Heart right ventricle (tissue), 16 donors: ENCODE data around the gene TMEM139. TPM values are rescaled to one million over a fixed set of nuclear protein-coding genes. Genes with fewer than 3 reads are reported as not detected.

Experiments
- ATAC-seq, 8 donors: fragments of 200-7000 bp; cut with Tn5 transposase; one replicate each; pipeline ENCODE4 v1.9.1; 2020; ENCODE audit warnings: mild to moderate bottlenecking in 8 of 8, moderate library complexity in 8 of 8, moderate number of reproducible peaks in 1 of 8
- DNase-seq, 2 donors: peaks; one replicate each; pipeline ENCODE4 v3.0.0-alpha.2; 2020
- H3K27ac ChIP-seq, 10 donors: fragments of 200-600 bp; sonication (generic) in 2 of 10; one replicate each; pipeline versions ENCODE4 v1.5.0 to v1.8.0; 2020 to 2022; ENCODE audit warnings: mild to moderate bottlenecking in 3 of 10
- H3K27me3 ChIP-seq, 7 donors: fragments of 200-600 bp; one replicate each; pipeline ENCODE4 v1.8.0; 2021 to 2022; ENCODE audit warnings: mild to moderate bottlenecking in 2 of 7
- H3K36me3 ChIP-seq, 9 donors: fragments of 200-600 bp; sonication (generic) in 1 of 9; one replicate each; pipeline versions ENCODE4 v1.5.0 to v1.8.0; 2020 to 2022; ENCODE audit warnings: mild to moderate bottlenecking in 2 of 9
- H3K4me1 ChIP-seq, 9 donors: fragments of 200-600 bp; sonication (generic) in 1 of 9; one replicate each; pipeline versions ENCODE4 v1.5.0 to v1.8.0; 2020 to 2022; ENCODE audit warnings: mild to moderate bottlenecking in 4 of 9
- H3K4me3 ChIP-seq, 10 donors: fragments of 200-600 bp; sonication (generic) in 2 of 10; one replicate each; pipeline versions ENCODE4 v1.5.0 to v1.8.0; 2020 to 2022; ENCODE audit warnings: mild to moderate bottlenecking in 7 of 10, moderate library complexity in 2 of 10
- H3K9me3 ChIP-seq, 11 donors: fragments of 200-600 bp in 10 of 11; sonication (generic) in 2 of 11; one replicate each; pipeline versions ENCODE4 v1.5.0 to v1.8.0; 2013 to 2022; ENCODE audit warnings: mild to moderate bottlenecking in 2 of 11, control low read depth in 1 of 11, moderate library complexity in 1 of 11
- WGBS, 2 donors: extraction: QIAGEN DNeasy Blood & Tissue Kit; methylation state at CpG; one replicate each; pipeline ENCODE4 v1.1.7; 2013; ENCODE audit warnings: inconsistent platforms in 1 of 2; 5-methylcytosine and 5-hydroxymethylcytosine counted together
- intact Hi-C, 10 donors: fragments of 100-400 bp; cut with DNase I; formaldehyde crosslinking; loops; one replicate each; pipeline versions ENCODE4 v1.11.1 to v1.14.2; 2022
- polyA plus RNA-seq, 2 donors: library from polyadenylated mRNA; stranded (reverse); fragments of 200-250 nt; gene quantifications; one replicate each; pipeline ENCODE4 v1.2.3, GENCODE V29; 2013
- total RNA-seq, 10 donors: library from RNA; stranded (reverse); fragmentation: NEBNext Ultra II Directional in 3 of 10; extraction: Animal tissue kit (Norgen Biotek cat#: 25700) in 3 of 10; gene quantifications; one replicate each; pipeline versions ENCODE4 v1.2.1 to v1.2.4, GENCODE V29; 2021 to 2023
- TF ChIP-seq, protein P1 (sequence below), 9 donors: fragments of 200-600 bp; sonication (generic) in 2 of 9; IDR thresholded peaks; one replicate each; pipeline versions ENCODE4 v1.5.0 to v1.8.0; 2021 to 2022; ENCODE audit warnings: antibody characterized with exemption in 9 of 9, mild to moderate bottlenecking in 5 of 9, moderate library complexity in 1 of 9
- donor health status: Arrhythmogenic right ventricular cardiomyopathy.
- donor health status: ischemic (EF 13 %, LVEDD 7.1; RV severe dilation, severe dysfunction).
- donor health status: healthy with polysubstance abuse.
- donor health status: DM: no; HTN: yes; CAD: no.
- donor health status: DM: no; HTN: no; CAD: no.
- donor health status: ischemic (EF 25% LVEDD 6.9; RV normal size, moderate dysfunction).
- donor health status: ischemic (EF 25% LVEDD 5.7; RV mildly dilated, moderate dysfunction).
- donor health status: healthy.
- donor health status: DM: yes; HTN: yes; CAD: no.
- donor health status: Ischemic cardiomyopathy.
- donor health status: ischemic (EF 35%, LVEDD 5.7; RV mildly dilated, moderate dysfunction).
- donor health status: nonischemic (EF 11% LVEDD 7.7; RV severe dilation, severe dysfunction).
- donor health status: DM: yes; HTN: yes; CAD: no.
- donor health status: PGD.
- donor health status: ischemic (EF 29% LVEDD 5.4; RV normal size, mild dysfunction).
- donor health status: nonischemic (EF 23%, LVEDD 6.1; RV moderate dilation, normal function).

TMEM139 gene
- total and polyA plus RNA-seq, 12 donors = 2.6 to 18.0 (median 11.1) TPM

DNA sequence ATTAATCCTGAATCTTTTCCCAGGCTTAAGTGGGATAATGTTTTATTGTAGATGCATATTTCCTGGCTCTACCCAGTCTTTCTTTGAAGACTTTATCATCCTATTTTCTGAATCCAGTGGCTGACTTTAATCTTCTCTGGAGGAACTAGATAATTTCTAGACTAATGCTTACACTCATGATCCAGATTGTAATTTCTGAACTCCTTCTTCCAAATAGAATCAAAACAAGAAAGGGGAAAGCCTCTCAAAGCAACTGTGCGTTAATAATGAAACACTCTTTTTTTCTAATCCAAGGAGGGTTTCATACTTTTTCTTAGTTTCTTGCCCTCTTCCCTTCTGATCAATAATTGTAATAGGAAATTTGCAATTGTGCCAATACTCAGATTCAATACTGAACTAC is 13.5 kb upstream of the TMEM139 start:
- DNase-seq (no peak), ATAC-seq (no peak)
- Histone ChIP-seq H3K27ac (no peak overlapping the region), H3K4me1 (peaks cover 0 to 2% (median 0%) of the 10 kb centered on the region in 9 donors), H3K36me3 (peaks cover 0 to 54% (median 20%) of the 10 kb centered on the region in 9 donors), H3K27me3 (no peaks in the 10 kb centered on the region), H3K9me3 (no peaks in the 10 kb centered on the region), H3K4me3 (no peak overlapping the region)
- TF ChIP-seq, protein P1, sequence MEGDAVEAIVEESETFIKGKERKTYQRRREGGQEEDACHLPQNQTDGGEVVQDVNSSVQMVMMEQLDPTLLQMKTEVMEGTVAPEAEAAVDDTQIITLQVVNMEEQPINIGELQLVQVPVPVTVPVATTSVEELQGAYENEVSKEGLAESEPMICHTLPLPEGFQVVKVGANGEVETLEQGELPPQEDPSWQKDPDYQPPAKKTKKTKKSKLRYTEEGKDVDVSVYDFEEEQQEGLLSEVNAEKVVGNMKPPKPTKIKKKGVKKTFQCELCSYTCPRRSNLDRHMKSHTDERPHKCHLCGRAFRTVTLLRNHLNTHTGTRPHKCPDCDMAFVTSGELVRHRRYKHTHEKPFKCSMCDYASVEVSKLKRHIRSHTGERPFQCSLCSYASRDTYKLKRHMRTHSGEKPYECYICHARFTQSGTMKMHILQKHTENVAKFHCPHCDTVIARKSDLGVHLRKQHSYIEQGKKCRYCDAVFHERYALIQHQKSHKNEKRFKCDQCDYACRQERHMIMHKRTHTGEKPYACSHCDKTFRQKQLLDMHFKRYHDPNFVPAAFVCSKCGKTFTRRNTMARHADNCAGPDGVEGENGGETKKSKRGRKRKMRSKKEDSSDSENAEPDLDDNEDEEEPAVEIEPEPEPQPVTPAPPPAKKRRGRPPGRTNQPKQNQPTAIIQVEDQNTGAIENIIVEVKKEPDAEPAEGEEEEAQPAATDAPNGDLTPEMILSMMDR (IDR thresholded peaks at IDR 0.05) = no peak
- intact Hi-C loops = no loop called here
- 91 to 97% methylated on average over 1 of the region's 1 CpG for whole genome bisulfite sequencing, 2 donors

DNA sequence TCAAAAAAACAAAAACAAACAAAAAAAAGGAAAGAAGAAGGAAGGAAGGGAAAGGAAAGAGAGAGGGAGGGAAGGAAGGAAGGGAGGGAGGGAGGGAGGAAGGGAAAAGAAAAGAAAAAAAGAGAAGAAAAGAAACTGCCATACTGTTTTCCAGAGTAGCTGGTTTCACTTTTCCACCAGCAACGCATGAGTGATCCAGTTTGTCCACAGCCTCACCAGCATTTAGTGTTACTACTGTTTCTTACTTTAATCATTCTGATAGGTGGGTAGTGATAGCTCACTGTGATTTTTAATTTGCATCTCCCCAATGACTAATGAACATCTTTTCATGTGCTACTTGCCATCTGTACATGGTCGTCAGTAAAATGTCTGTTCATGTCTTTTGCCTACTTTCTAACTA is 11.9 kb upstream of the TMEM139 start:
- intact Hi-C loops = no loop called here
- WGBS, 2 donors = 92 to 94% methylated on average over 2 of the region's 2 CpGs
- Histone ChIP-seq H3K4me1 (no peaks in the 10 kb centered on the region), H3K36me3 (peaks cover 0 to 37% (median 18%) of the 10 kb centered on the region in 9 donors), H3K27me3 (no peaks in the 10 kb centered on the region), H3K4me3 (no peak overlapping the region), H3K9me3 (no peaks in the 10 kb centered on the region), H3K27ac (no peak overlapping the region)
- ATAC-seq (no peak), DNase-seq (no peak)
- TF ChIP-seq, protein P1 (IDR thresholded peaks at IDR 0.05) = no peak

DNA sequence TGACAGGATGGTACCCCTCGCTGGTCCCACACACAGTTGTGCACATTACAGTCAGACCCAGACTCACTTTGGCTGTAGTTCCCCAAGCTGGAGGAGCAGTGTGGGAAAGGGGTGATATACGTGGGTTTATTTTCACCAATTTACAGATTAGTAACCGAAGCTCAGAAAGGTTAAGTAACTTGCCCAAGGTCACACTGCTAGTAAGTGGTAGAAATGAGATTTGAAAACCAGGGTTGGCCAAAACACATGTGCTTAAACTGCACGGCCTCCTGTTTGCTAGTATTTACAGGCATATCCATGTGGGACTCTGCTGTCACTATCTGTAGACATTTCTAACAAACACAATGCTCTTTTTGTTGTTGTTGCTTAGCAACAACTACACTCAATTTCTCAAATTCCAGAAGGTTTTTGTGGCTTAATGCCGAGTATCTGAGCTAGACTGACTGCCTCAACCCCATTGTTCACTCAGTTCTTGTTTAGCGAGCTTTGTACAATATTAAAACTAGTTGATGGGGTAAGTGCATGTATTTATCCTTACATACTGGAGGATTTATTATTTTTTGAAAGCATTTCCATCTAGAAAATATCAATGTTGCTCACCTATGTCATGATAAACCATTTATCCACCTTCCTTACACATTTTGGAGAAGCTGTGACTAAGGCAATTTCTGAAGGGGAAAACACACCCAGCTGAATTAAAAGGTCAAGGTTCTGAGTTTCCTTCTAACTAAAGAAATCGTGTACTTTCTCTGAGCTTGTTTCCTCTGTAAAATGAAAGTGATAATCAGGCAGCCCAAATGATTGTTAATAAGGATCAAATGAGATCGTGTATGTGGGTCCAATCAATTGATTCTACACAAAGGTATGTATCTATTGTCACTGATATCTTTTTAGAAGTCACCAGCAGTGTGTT is 5.3 kb upstream of the TMEM139 start:
- no peaks in the 10 kb centered on the region for H3K36me3 ChIP-seq
- peaks cover 3 to 42% (median 20%) of the 10 kb centered on the region in 9 donors for H3K4me1 ChIP-seq
- DNase-seq = peak in 1 of 2 donors; percentile 37
- peak overlapping the region in 9 of 10 donors; percentile 47 to 79 (median 68) for H3K27ac ChIP-seq
- H3K4me3 ChIP-seq = peak overlapping the region in 5 of 10 donors; percentile 0 to 11 (median 2)
- ATAC-seq = peak; percentile 55 to 86 (median 82)
- WGBS, 2 donors = 42 to 54% methylated on average over 8 of the region's 8 CpGs
- TF ChIP-seq, protein P1 (IDR thresholded peaks at IDR 0.05) = no peak
- no peaks in the 10 kb centered on the region for H3K27me3 ChIP-seq
- no peaks in the 10 kb centered on the region for H3K9me3 ChIP-seq
- intact Hi-C loops = no loop called here

DNA sequence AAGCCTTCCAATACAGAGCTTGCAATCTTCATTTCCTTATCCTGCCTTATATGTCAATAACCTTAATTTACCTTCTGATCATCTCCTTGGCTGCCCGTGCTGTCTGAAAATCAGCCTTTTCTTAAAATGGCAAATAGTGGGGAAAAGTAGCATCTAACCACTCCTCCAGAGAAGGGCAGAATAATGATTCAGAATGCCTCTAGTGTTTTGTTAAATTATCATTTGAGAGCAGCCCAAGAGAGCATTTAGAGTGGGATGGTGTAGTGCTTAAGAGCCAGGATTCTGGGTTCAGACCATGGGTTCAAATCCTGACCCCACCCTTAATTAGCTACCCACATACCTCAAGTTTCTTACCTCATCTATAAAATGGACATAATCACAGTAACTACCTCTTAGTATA is 4.6 kb upstream of the TMEM139 start:
- peak overlapping the region in 5 of 10 donors; percentile 0 to 11 (median 2) for H3K4me3 ChIP-seq
- WGBS, 2 donors = 47 to 68% methylated on average over 1 of the region's 1 CpG
- ATAC-seq = no peak

More for the DNA sequence above, 4.6 kb upstream of the TMEM139 start:
- peaks cover 3 to 44% (median 20%) of the 10 kb centered on the region in 9 donors for H3K4me1 ChIP-seq
- H3K36me3 ChIP-seq = no peaks in the 10 kb centered on the region
- H3K9me3 ChIP-seq = no peaks in the 10 kb centered on the region
- intact Hi-C loops = no loop called here
- peak overlapping the region in 9 of 10 donors; percentile 47 to 79 (median 68) for H3K27ac ChIP-seq
- H3K27me3 ChIP-seq = no peaks in the 10 kb centered on the region
- TF ChIP-seq, protein P1 (IDR thresholded peaks at IDR 0.05) = no peak
- DNase-seq = no peak
